Middle frontal gyrus (tissue), 1 donor: Measurements from ENCODE around the gene SF3A2.
A peak's percentile ranks its signal among the peaks of the same experiment; 100 is the strongest.
"Not testable (repeated sequence)": the region's sequence is repeated elsewhere in the genome, so short reads cannot be mapped to it uniquely, and the experiment has no call there.

Experiments
- DNase-seq: peaks from one replicate; pipeline ENCODE4 v3.0.0-alpha.2; 2015; ENCODE audit warnings: low spot score; ENCODE audit errors: extremely low spot score

The SF3A2 gene, protein sequence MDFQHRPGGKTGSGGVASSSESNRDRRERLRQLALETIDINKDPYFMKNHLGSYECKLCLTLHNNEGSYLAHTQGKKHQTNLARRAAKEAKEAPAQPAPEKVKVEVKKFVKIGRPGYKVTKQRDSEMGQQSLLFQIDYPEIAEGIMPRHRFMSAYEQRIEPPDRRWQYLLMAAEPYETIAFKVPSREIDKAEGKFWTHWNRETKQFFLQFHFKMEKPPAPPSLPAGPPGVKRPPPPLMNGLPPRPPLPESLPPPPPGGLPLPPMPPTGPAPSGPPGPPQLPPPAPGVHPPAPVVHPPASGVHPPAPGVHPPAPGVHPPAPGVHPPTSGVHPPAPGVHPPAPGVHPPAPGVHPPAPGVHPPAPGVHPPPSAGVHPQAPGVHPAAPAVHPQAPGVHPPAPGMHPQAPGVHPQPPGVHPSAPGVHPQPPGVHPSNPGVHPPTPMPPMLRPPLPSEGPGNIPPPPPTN

GRCh38 chr19:2236314-2237050 is at the start of gene SF3A2, which contains the start of gene PLEKHJ1:
Gene SF3A2, plus strand, starts transcription at chr19:2236824. Its CDS starts 6,595 bp downstream, at chr19:2243419.
Gene PLEKHJ1, minus strand, starts transcription at chr19:2236329. Its CDS starts 81 bp downstream, at chr19:2236248.
- peak; percentile 95 for DNase-seq

GRCh38 chr19:2187159-2187558 is 49.5 kb upstream of the SF3A2 start:
- DNase-seq: no peak

- no peak for DNase-seq
These were observed 47.8 kb upstream of the SF3A2 start for GRCh38 chr19:2188708-2189385.

DNA sequence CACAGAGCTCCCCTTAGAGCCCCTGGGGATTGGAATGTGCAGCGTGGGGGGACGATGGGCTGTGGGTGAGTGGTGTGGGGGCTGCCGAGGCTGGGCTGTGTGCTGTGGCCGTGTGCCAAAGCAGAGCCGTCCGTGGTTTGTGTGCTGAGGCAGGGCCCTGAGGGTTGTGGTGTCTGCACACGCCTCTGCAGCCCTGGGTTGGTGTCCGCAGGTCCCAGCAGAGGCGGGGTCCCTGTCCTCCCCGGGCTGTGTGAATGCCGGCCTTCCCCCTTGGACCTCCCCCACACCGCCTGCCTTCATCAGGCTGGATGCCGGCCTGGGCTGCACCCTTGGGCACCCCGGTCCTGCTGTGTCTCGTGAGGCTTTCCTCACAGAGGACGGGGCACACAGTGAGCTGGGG is 46.7 kb upstream of the SF3A2 start:
- DNase-seq: no peak

DNA sequence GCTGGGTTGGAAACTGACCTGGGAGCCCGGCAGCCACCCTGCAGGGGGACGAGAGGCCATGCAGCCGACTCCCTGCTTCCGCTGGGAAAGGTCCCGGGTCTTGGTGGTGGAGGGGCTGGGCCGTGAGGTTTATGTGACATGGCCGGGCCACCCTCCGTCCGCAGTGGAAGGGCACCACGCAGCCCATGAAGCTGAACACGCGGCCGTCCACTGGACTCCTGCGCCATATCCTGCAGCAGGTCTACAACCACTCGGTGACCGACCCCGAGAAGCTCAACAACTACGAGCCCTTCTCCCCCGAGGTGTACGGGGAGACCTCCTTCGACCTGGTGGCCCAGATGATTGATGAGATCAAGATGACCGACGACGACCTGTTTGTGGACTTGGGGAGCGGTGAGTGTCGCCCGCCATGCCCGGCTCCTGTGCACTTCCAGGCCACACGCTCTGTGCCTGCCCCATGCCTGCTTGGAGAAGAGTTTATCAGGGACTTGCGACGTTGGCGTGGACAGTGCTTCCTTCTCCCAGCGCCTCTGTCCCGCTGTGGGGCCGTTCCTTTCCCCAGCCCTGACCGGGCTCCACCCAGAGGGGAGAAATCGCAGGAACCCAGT is 45.7 kb upstream of the SF3A2 start:
- no peak for DNase-seq

DNA sequence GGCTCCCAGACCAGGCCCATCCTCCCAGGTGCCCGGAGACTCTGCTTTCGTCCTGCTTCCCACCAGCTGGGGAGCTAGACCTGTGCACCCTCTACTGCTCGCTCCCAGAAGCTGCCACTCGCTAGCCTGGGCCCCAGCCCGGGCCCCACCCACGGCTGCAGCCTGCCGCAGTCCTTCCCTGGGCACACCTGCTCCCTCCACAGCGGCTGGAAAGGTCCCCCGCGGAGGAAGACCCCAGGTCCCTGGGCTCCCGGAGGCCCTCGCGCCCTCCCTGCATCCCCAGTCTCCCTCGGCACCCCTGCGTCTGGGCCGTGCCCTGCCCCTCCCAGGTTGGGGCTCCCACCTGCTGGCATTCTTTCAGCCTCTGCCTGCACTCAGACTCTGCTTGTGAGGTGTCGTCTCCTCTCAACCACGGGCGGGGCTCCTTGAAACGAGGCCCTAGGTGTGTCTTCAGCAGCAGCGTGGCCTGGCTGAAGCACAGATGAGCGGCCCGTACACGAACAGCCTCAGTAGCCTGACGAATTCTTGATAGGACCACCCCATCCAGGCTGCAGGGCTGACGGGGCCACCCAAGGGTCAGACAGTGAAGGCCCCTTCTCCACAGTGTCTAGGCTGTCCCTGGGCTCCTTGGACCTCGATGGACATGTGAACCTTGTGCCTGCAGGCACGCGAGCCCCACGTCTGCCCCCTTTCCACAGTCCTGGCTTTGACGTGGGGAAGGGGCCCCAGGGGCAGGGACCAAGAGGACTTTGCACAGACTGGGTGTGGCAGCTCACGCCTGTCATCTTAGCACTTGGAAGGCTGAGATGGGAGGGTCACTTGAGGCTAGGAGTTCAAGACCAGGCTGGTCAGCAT is 44.9 kb upstream of the SF3A2 start:
- DNase-seq: no peak

DNA sequence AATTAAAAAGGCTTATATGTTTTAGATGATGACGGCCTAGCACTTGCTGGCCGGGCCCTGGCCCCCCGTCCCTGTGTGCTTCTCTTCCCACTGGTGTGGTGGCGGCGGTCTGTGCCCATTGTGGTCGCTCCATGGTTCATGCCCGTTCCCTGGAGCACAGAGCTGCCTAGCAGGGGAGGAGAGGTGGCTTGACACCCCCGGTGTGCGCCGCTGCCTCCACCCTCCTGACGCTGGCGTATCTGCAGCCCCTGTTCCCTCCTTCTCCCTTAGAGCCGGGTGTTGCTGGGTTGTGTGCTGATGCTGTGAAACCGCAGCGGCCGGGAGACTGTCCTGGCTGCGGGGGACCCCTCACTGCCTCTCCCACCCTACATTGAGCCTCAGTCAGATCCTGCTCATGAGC is 43.8 kb upstream of the SF3A2 start:
- no peak for DNase-seq

GRCh38 chr19:2193807-2194206 is 42.8 kb upstream of the SF3A2 start:
- DNase-seq: no peak

- no peak for DNase-seq
These were observed 42.0 kb upstream of the SF3A2 start for GRCh38 chr19:2194513-2195078.

GRCh38 chr19:2195361-2195760 is 41.3 kb upstream of the SF3A2 start:
- no peak for DNase-seq

GRCh38 chr19:2195914-2196313 is 40.7 kb upstream of the SF3A2 start:
- no peak for DNase-seq

- no peak for DNase-seq
These were observed 39.4 kb upstream of the SF3A2 start for GRCh38 chr19:2197270-2197669.

- DNase-seq: no peak
These were observed 38.3 kb upstream of the SF3A2 start for GRCh38 chr19:2198317-2198716.

GRCh38 chr19:2199215-2199614 is 37.4 kb upstream of the SF3A2 start:
- no peak for DNase-seq

- no peak for DNase-seq
These were observed 36.6 kb upstream of the SF3A2 start for GRCh38 chr19:2199861-2200623.

DNA sequence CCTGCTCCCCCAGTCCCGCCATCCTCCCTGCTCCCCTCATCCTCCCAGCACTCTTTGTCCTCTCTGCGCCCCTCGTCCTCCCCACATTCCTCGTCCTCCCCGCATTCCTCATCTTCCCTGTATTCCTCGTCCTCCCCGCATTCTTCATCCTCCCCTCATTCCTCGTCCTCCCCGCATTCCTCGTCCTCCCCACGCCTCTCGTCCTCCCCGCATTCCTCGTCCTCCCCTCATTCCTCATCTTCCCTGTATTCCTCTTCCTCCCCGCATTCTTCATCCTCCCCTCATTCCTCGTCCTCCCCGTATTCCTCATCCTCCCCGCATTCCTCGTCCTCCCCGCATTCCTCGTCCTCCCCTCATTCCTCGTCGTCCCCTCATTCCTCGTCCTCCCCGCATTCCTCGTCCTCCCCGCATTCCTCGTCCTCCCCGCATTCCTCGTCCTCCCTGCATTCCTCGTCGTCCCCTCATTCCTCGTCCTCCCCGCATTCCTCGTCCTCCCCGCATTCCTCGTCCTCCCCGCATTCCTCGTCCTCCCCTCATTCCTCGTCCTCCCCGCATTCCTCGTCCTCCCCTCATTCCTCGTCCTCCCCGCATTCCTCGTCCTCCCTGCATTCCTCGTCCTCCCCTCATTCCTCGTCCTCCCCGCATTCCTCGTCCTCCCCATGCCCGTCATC is 35.9 kb upstream of the SF3A2 start:
- not testable (repeated sequence) for DNase-seq

DNA sequence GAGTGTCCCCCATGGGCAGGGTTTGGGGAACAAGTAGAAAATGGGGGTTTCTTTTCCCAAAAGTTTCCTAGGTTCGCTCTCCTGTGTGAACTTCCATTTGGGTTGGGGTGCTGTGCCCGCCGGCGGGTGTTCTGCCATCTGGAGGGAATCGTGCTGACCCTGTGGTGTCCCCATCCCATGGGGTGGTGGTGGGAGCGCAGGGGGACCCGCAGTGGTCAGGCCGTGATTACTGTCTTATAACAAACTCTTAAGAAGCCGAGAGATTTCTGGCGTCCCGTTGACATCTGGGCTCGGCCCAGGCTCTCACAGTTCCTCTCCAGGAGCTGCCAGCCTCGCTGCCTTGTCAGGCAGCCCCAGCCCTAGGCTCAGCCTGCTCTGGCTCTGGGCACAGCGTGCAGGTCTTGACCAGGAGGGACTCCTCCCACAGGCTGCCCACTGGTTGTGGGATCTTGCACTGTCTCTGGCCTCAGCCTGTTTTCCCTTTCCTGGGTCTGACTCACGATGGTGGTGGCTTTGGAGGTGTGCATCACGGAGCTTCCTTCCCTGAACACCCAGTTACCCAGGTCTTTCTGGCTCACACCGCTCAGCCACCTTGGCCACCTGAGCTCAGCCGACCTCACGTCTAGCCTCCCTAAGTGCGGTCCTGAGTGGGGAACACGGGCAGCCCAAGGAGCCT is 35.0 kb upstream of the SF3A2 start:
- DNase-seq: no peak

DNA sequence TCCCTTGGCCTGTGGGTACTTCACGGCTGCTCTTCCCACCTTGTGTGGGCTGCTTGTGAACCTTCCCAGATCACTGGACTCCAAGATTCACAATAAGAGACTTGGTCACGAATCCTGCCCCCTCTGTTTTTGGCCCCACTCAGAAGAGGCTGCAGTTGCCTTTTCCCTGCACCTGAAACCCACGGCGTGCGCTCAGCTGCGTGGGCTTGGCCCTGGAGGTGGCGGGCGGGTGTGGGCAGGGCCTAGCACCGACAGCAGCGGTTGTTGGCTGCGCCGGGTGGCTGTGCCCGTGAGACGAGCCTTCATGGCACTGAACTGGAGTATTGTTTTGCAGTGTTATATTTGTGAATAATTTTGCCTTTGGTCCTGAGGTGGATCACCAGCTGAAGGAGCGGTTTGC is 34.3 kb upstream of the SF3A2 start:
- DNase-seq: no peak
